Stimulated activated CD8-positive, alpha-beta memory T cell treated with anti-CD3 and anti-CD28 coated beads, Interleukin-12 subunit alpha, Interleukin-12 subunit beta, amount 100 ng/mL, for 4 hours (primary cell): ENCODE results near the gene THBS3.
"Not testable (repeated sequence)": the region's sequence is repeated elsewhere in the genome, so short reads cannot be mapped to it uniquely, and the experiment has no call there.

Experiments used
- DNase-seq: peaks from one replicate; pipeline ENCODE4 v3.0.0-alpha.2; 2020; ENCODE audit warnings: low read depth

Gene THBS3

GRCh38 chr1:155206891-155207805 is 549 bp downstream of the THBS3 start:
- DNase-seq = peak; percentile 74

GRCh38 chr1:155205969-155206593 is 1.6 kb downstream of the THBS3 start:
- no peak for DNase-seq

GRCh38 chr1:155205035-155205434 is 2.7 kb downstream of the THBS3 start:
- no peak for DNase-seq

DNA sequence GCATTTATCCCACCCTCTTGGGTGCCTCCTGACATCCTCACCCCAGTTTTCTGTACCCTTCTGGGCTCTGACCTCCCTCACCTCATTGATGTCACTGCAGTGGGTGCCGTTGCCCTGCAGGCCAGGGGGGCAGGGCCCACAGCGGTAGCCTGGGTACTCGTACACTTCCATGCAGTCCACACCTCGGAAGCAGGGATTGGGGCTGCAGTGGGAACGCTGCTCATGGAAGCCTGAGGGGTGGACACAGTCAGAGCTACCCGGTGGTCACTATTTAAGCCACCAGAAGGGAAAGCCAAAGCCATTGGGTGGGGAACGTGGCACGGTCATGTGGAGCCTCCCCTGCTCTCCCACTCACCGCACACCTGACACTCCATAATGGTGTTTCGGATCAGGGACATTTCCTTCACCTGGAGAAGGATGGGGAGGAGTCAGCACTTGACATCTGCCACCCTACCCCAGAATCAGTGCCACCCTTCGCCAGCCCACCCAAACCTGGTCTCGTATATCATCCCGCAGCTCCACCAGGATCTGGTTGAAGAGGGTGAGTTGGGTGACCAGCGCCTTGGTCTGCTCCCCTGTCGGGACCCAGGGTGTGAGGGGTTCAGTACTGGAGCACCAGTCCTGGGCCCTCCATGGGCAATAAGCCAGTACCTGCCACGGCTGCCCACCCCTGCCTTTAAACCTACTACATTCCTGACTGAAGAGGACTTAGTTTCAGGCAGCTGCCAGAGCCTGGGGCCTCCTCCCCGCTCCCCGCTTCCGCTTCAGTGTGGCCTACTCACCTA is 4.8 kb downstream of the THBS3 start:
- no peak for DNase-seq

- DNase-seq = no peak
Observed at GRCh38 chr1:155202198-155202597, 5.5 kb downstream of the THBS3 start.

DNA sequence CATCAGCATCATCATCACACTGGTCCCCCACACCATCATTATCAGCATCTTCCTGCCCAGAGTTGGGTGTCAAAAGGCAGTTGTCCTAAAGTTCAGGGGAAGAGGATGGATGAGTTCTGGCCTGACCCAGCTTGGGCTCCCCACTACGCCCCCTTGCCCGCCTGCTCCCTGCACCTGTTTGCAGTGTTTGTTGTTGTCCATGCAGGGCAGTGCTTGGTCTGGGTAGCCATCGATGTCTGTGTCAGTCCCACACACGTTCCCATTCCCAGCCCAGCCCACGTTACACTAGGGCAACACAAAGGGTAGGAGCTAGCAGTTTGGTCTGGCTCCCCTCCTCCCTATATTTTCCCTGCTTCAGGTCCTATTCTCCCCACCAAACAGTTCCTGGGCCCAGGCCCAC is 6.8 kb downstream of the THBS3 start:
- no peak for DNase-seq

- DNase-seq = no peak
Observed at GRCh38 chr1:155199792-155200191, 7.9 kb downstream of the THBS3 start.

GRCh38 chr1:155198547-155198906 is 9.2 kb downstream of the THBS3 start:
- DNase-seq = no peak

GRCh38 chr1:155197901-155198546 is 9.7 kb downstream of the THBS3 start:
- DNase-seq = no peak

DNA sequence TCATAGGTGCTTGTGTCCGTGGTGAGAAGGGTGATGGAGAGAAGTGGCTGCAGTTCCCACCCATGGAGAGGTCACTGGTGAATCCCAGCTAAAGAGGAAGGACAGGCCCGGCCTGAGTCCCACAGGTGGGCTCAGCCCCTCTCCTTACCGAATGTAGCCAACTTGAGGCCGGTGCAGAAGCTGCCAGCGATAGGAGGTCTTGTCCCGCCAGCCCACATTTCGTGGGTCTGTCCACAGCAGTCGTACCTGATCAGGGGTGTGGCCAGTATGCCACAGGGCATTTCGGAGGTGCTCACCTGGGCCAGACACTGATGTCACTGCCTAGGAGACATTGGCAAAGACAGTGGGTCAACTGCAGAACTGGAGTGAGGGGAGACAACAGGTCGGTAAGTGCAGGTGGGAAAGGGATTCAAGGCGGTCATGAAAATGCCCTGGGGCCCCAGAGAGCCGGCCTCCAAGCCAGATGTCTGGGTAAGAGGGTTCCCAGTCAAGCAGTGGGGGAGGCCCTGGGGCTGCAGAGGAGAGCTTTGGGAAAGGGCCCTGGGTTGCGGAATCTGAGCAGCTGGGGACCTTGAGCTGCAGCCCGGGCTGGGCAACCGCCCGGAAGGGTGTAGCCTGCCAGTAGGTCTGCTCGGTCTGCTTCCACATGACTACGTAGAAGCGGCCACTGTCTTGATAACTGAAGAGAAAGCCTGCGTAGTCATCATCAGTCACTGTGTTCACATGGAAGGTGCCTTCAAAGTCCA is 10.6 kb downstream of the THBS3 start:
- no peak for DNase-seq

GRCh38 chr1:155196103-155196892 is 11.4 kb downstream of the THBS3 start:
- DNase-seq = no peak

DNA sequence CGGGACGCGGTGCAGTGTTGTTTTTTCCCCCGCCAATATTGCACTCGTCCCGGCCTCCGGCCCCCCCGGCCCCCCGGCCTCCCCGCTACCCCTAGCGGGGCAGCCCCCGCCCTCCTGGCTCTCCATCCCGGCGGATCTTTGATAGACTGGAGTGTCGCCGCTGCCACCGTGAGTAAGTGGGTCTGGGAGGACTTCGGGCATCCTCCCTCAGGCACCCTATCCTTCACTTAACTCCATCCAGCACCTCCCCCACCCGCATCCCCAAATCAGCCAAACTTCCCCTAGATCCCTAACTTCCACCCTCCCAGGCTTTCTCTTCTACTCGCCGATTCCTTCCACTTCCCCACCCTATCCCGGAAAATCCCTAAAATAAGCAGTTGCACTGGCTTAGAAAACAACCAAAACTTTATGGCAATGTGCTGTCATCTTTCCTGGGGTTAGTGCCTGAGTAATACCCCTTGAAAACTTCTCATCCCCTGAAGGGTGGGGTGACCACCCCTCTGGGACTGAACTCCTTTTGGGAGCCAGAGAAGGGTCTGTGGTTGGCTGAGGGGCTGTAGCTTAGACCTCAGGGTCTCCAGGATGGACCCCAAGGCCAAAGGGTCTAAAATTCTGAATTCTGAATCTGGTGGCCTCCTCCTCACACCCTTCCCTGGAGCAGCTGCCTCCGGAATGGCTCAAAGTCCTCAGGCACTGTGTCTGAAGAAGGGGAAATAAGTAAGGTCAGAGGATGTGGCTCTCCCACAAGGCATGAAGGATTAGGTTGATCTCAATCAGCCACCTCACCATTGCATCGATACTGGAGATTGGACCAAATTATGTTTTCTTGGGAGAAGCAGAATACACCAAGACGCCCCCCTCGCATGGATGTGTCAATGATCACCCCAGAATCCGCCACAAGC is 12.2 kb downstream of the THBS3 start:
- DNase-seq = no peak

DNA sequence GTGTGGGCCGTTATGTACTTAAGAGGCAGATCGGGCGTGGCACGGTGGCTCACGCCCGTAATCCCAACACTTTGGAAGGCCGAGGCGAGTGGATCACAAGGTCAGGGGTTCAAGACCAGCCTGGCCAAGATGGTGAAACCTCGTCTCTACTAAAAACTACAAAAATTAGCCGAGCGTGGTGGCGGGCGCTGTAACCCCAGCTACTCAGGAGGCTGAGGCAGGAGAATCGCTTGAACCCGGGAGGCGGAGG is 13.8 kb downstream of the THBS3 start:
- DNase-seq = not testable (repeated sequence)

- DNase-seq = peak; percentile 57
Observed at GRCh38 chr1:155193275-155193990, 14.3 kb downstream of the THBS3 start.

GRCh38 chr1:155192346-155193274 is 15.1 kb downstream of the THBS3 start:
- DNase-seq = peak; percentile 22

DNA sequence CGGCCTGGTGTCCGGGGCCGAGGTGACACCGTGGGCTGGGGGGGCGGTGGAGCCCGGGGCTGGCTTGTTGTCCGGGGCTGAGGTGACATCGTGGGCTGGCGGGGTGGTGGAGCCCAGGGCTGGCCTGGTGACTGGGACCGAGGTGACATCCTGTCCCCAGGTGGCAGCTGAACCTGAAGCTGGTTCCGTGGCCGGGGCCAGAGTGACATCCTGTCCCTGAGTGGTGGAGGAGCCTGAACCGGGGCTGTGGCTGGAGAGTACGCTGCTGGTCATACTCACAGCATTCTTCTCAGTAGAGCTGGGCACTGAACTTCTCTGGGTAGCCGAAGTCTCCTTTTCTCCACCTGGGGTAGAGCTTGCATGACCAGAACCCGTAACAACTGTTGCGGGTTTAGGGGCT is 15.8 kb downstream of the THBS3 start:
- no peak for DNase-seq

DNA sequence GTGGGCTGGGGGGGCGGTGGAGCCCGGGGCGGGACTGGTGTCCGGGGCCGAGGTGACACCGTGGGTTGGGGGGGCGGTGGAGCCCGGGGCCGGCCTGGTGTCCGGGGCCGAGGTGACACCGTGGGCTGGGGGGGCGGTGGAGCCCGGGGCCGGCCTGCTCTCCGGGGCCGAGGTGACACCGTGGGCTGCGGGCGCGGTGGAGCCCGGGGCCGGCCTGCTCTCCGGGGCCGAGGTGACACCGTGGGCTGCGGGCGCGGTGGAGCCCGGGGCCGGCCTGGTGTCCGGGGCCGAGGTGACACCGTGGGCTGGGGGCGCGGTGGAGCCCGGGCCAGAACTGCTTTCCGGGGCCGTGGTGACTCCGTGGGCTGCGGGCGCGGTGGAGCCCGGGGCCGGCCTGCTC is 17.8 kb downstream of the THBS3 start:
- not testable (repeated sequence) for DNase-seq

GRCh38 chr1:155188268-155188667 is 19.4 kb downstream of the THBS3 start:
- DNase-seq = no peak
